SK-N-SH (cell line): ENCODE measurements around the gene ABCC3. TPM values are rescaled to one million over a fixed set of nuclear protein-coding genes. Genes with fewer than 3 reads are reported as not detected.

ENCODE experiments used
- CTCF ChIA-PET: fragments of 300-600, 350-600 bp; formaldehyde crosslinking; extraction: SDS; loops from one replicate; lab custom pipeline; 2021; lab: Yijun Ruan, JAX
- POLR2A ChIA-PET: fragments of 350-600 bp; sonication (Branson Sonifier 250); formaldehyde crosslinking; extraction: SDS; loops from one replicate; lab custom pipeline; 2020; ENCODE audit warnings: antibody characterized with exemption, inconsistent platforms; lab: Yijun Ruan, JAX
- DNase-seq: peaks from one replicate; pipeline ENCODE4 v3.0.0; 2012
- H2AFZ ChIP-seq: fragments of 200-600 bp; sonication (generic); 2 replicates; pipeline ENCODE4 v1.8.1; 2016; ENCODE audit warnings: antibody characterized with exemption, mild to moderate bottlenecking, low read depth
- H3F3A ChIP-seq: fragments of 200-600 bp; sonication (generic); replicated peaks from 2 replicates; pipeline ENCODE3; 2016; ENCODE audit warnings: antibody characterized with exemption, mild to moderate bottlenecking; ENCODE audit not compliant: insufficient read depth
- H3K27ac ChIP-seq, 2 experiments: fragments of 200-500 bp in 1 of 2; fragments of 200-600 bp in 1 of 2; sonication (Bioruptor generic) in 1 of 2; sonication (generic), shearing (Covaris generic) in 1 of 2; 2 replicates each; pipeline versions ENCODE4 v1.5.1 to v1.6.1; 2014 to 2016; ENCODE audit warnings: low read depth in 2 of 2, inconsistent platforms in 1 of 2, low read length in 1 of 2, mild to moderate bottlenecking in 1 of 2, mixed read lengths in 1 of 2
- H3K27me3 ChIP-seq: fragments of 200-600 bp; sonication (generic), shearing (Covaris generic); 2 replicates; pipeline ENCODE4 v1.6.1; 2016; ENCODE audit warnings: mixed run types; ENCODE audit not compliant: insufficient read depth
- H3K36me3 ChIP-seq, 2 experiments: fragments of 200-500 bp in 1 of 2; fragments of 200-600 bp in 1 of 2; sonication (Bioruptor generic) in 1 of 2; sonication (generic) in 1 of 2; replicated peaks in 1 of 2; 2 replicates each; pipeline versions ENCODE3 to v1.5.1; 2014 to 2016; ENCODE audit warnings: low read length in 1 of 2, mild to moderate bottlenecking in 1 of 2; ENCODE audit not compliant: insufficient read depth in 2 of 2, control insufficient read depth in 1 of 2
- H3K4me1 ChIP-seq, 2 experiments: fragments of 200-500 bp in 1 of 2; fragments of 200-600 bp in 1 of 2; sonication (Bioruptor generic) in 1 of 2; sonication (generic), shearing (Covaris generic) in 1 of 2; 2 replicates each; pipeline versions ENCODE4 v1.5.1 to v1.6.1; 2014 to 2016; ENCODE audit warnings: low read depth in 1 of 2, low read length in 1 of 2, mixed run types in 1 of 2; ENCODE audit not compliant: insufficient read depth in 2 of 2, control insufficient read depth in 1 of 2
- H3K4me2 ChIP-seq: fragments of 200-600 bp; sonication (generic), shearing (Covaris generic); 2 replicates; pipeline ENCODE4 v1.6.1; 2017; ENCODE audit warnings: mixed run types
- H3K4me3 ChIP-seq, 2 experiments: fragments of 200-500 bp in 1 of 2; fragments of 200-600 bp in 1 of 2; sonication (Bioruptor generic) in 1 of 2; sonication (generic), shearing (Covaris generic) in 1 of 2; 2 replicates each; pipeline versions ENCODE4 v1.5.1 to v1.8.1; 2014 to 2016; ENCODE audit warnings: low read depth in 2 of 2, inconsistent platforms in 1 of 2, low read length in 1 of 2, mild to moderate bottlenecking in 1 of 2, mixed read lengths in 1 of 2, moderate library complexity in 1 of 2
- H3K79me2 ChIP-seq: fragments of 200-600 bp; sonication (generic); 2 replicates; pipeline ENCODE4 v1.8.1; 2017; ENCODE audit warnings: mild to moderate bottlenecking; ENCODE audit not compliant: insufficient read depth
- H3K9ac ChIP-seq: fragments of 200-600 bp; sonication (generic); 2 replicates; pipeline ENCODE4 v1.6.1; 2017; ENCODE audit warnings: mixed run types
- H3K9me2 ChIP-seq: fragments of 200-600 bp; sonication (generic); 2 replicates; pipeline ENCODE4 v1.6.1; 2017; ENCODE audit warnings: mixed run types
- H3K9me3 ChIP-seq: fragments of 200-600 bp; sonication (generic); 2 replicates; pipeline ENCODE4 v1.6.1; 2017; ENCODE audit warnings: mixed run types, mild to moderate bottlenecking, moderate library complexity
- H4K20me1 ChIP-seq: fragments of 200-600 bp; sonication (generic); 2 replicates; pipeline ENCODE4 v1.6.1; 2017; ENCODE audit warnings: mild to moderate bottlenecking, mixed run types; ENCODE audit not compliant: insufficient read depth
- CHD2 ChIP-seq: fragments of 150-350 bp; IDR thresholded peaks from 2 replicates; pipeline ENCODE4 v1.6.1; 2018; ENCODE audit warnings: low read length; ENCODE audit not compliant: partially characterized antibody
- EZH2phosphoT487 ChIP-seq: fragments of 200-600 bp; sonication (generic); IDR thresholded peaks from 2 replicates; pipeline ENCODE4 v1.6.1; 2017; ENCODE audit warnings: low read depth, mixed run types, mild to moderate bottlenecking, antibody characterized with exemption, moderate library complexity, borderline replicate concordance
- FOXM1 ChIP-seq: IDR thresholded peaks from 2 replicates; pipeline ENCODE4 v1.4.0; 2012; ENCODE audit warnings: low read depth, mild to moderate bottlenecking
- GATA2 ChIP-seq: sonication (generic); formaldehyde crosslinking; IDR thresholded peaks from 2 replicates; pipeline ENCODE4 v1.5.0; 2020; ENCODE audit warnings: mild to moderate bottlenecking, missing genetic modification reagents
- JUND ChIP-seq: IDR thresholded peaks from 2 replicates; pipeline ENCODE4 v1.4.0; 2012
- SIN3A ChIP-seq: IDR thresholded peaks from 2 replicates; pipeline ENCODE4 v1.6.1; 2012; ENCODE audit warnings: low read depth, mild to moderate bottlenecking, low read length, moderate library complexity, borderline replicate concordance
- TEAD4 ChIP-seq: IDR thresholded peaks from 2 replicates; pipeline ENCODE4 v1.4.0; 2012; ENCODE audit warnings: mild to moderate bottlenecking, borderline replicate concordance; ENCODE audit not compliant: insufficient read depth
- WGBS: methylation state at CpG from one replicate; pipeline ENCODE4 v1.1.6; 2017; ENCODE audit warnings: low lambda C conversion rate; 5-methylcytosine and 5-hydroxymethylcytosine counted together
- polyA plus RNA-seq, 3 experiments: library from polyadenylated mRNA; depleted of rRNA; stranded (reverse); fragments of >200 nt; gene quantifications; 2 replicates each; pipeline ENCODE4 v1.2.3, GENCODE V29; 2012
- TF ChIP-seq, protein P1 (sequence below): IDR thresholded peaks from 2 replicates; pipeline ENCODE4 v1.6.1; 2012; ENCODE audit warnings: mild to moderate bottlenecking, low read depth, low read length, moderate library complexity
- TF ChIP-seq, protein P2 (sequence below): IDR thresholded peaks from 2 replicates; pipeline ENCODE4 v1.4.0; 2012; ENCODE audit warnings: low read depth, borderline replicate concordance
- TF ChIP-seq, protein P3 (sequence below): fragments of 150-350 bp; IDR thresholded peaks from 2 replicates; pipeline ENCODE4 v1.6.1; 2016; ENCODE audit warnings: mild to moderate bottlenecking, low read depth, low read length
- TF ChIP-seq, protein P4 (sequence below): IDR thresholded peaks from 2 replicates; pipeline ENCODE4 v1.4.0; 2012; ENCODE audit warnings: low read depth, borderline replicate concordance

ABCC3 gene
- polyA plus RNA-seq, 1 of the 3 experiments (the other 2 are of a cell fraction) = 185 TPM

DNA sequence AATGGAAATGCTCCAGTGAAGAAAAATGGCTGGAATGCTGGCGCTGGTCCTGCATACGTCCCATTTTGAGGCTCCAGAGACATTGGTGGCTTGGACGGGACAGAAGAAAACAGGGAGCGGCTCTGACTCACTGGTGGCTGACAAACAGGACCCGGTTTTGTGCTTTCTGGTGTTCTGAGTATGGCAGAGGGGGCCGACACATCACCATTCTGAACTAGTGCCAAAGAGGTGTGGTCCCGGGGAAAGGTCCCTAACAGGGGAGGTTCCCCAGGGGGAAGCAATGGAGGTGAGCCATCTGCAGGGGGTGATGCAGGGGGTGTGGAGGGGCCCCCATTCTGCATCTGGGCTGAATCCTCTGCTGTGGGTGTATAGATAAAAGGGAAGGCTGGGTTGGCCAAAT is 64.7 kb downstream of the ABCC3 start:
- Histone ChIP-seq H3K9me2 (no peaks in the 10 kb centered on the region), H3K4me2 (no peak overlapping the region), H3K36me3 (peaks cover 73 to 77% of the 10 kb centered on the region in 2 experiments), H3K27ac (no peak overlapping the region), H4K20me1 (peaks cover 40% of the 10 kb centered on the region), H3F3A (peaks cover 41% of the 10 kb centered on the region), H3K9ac (no peak overlapping the region), H3K9me3 (no peaks in the 10 kb centered on the region), H3K79me2 (peaks cover 53% of the 10 kb centered on the region), H3K4me1 (peaks cover 3 to 9% of the 10 kb centered on the region in 2 experiments), H3K27me3 (no peaks in the 10 kb centered on the region), H3K4me3 (no peak overlapping the region), H2AFZ (no peak overlapping the region)
- DNase-seq = no peak
- ChIA-PET CTCF (interaction anchor here (7.5 to 21.2 kb wide), 4 partner anchors 16 to 152 kb away, joined by 69 to 799 read pairs (median 232); partner anchors contain the start of genes ABCC3 and SPATA20), POLR2A (no interaction called here)
- WGBS = 73% methylated on average over 7 of the region's 7 CpGs
- TF ChIP-seq CHD2 (no peak), GATA2 (CRISPR knock-in tag) (no peak), TEAD4 (no peak)
- TF ChIP-seq, protein P1, sequence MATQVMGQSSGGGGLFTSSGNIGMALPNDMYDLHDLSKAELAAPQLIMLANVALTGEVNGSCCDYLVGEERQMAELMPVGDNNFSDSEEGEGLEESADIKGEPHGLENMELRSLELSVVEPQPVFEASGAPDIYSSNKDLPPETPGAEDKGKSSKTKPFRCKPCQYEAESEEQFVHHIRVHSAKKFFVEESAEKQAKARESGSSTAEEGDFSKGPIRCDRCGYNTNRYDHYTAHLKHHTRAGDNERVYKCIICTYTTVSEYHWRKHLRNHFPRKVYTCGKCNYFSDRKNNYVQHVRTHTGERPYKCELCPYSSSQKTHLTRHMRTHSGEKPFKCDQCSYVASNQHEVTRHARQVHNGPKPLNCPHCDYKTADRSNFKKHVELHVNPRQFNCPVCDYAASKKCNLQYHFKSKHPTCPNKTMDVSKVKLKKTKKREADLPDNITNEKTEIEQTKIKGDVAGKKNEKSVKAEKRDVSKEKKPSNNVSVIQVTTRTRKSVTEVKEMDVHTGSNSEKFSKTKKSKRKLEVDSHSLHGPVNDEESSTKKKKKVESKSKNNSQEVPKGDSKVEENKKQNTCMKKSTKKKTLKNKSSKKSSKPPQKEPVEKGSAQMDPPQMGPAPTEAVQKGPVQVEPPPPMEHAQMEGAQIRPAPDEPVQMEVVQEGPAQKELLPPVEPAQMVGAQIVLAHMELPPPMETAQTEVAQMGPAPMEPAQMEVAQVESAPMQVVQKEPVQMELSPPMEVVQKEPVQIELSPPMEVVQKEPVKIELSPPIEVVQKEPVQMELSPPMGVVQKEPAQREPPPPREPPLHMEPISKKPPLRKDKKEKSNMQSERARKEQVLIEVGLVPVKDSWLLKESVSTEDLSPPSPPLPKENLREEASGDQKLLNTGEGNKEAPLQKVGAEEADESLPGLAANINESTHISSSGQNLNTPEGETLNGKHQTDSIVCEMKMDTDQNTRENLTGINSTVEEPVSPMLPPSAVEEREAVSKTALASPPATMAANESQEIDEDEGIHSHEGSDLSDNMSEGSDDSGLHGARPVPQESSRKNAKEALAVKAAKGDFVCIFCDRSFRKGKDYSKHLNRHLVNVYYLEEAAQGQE = no peak
- TF ChIP-seq, protein P2, sequence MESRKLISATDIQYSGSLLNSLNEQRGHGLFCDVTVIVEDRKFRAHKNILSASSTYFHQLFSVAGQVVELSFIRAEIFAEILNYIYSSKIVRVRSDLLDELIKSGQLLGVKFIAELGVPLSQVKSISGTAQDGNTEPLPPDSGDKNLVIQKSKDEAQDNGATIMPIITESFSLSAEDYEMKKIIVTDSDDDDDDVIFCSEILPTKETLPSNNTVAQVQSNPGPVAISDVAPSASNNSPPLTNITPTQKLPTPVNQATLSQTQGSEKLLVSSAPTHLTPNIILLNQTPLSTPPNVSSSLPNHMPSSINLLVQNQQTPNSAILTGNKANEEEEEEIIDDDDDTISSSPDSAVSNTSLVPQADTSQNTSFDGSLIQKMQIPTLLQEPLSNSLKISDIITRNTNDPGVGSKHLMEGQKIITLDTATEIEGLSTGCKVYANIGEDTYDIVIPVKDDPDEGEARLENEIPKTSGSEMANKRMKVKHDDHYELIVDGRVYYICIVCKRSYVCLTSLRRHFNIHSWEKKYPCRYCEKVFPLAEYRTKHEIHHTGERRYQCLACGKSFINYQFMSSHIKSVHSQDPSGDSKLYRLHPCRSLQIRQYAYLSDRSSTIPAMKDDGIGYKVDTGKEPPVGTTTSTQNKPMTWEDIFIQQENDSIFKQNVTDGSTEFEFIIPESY = no peak

DNA sequence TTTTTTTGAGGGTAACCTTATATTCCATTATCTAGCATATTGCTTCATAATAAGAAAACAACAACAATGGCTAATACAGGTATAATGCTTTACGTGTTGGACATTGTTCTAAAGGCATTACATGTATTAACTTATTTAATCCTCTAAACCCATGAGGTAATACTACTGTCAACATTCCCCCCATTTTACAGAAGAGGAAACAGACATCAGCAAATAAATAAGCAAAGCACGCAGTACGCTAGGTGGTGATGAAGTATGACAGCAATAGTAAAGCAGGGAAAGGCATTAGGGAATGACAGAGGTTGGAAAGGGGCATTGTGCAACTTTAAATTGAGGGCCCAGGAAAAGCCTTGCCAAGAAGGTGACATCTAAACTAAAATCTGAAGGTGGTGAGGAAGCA is 68.5 kb downstream of the ABCC3 start:
- H3K4me1 ChIP-seq = peaks cover 0 to 3% of the 10 kb centered on the region in 2 experiments; a peak in 3 of 4 replicates
- no peak for DNase-seq
- H3K9ac ChIP-seq = no peak overlapping the region
- no peak overlapping the region for H3K27ac ChIP-seq
- H4K20me1 ChIP-seq = peaks cover 38% of the 10 kb centered on the region
- POLR2A ChIA-PET = interaction anchor here (0.7 to 1.1 kb wide), 2 partner anchors 9 to 16 kb away, joined by 3 read pairs; partner anchors contain the start of gene LUC7L3
- no peaks in the 10 kb centered on the region for H3K27me3 ChIP-seq
- WGBS = 87% methylated on average over 3 of the region's 3 CpGs
- H3K4me2 ChIP-seq = no peak overlapping the region
- CTCF ChIA-PET = interaction anchor here (2.3 to 9.5 kb wide), 6 partner anchors 11 to 154 kb away, joined by 8 to 108 read pairs (median 44); partner anchors contain the start of genes LUC7L3 and SPATA20
- H3K4me3 ChIP-seq = no peak overlapping the region
- H3K9me3 ChIP-seq = no peaks in the 10 kb centered on the region
- peaks cover 15% of the 10 kb centered on the region for H3F3A ChIP-seq
- H2AFZ ChIP-seq = no peak overlapping the region
- peaks cover 40 to 57% of the 10 kb centered on the region in 2 experiments for H3K36me3 ChIP-seq
- H3K9me2 ChIP-seq = no peaks in the 10 kb centered on the region
- H3K79me2 ChIP-seq = peaks cover 87% of the 10 kb centered on the region
- TF ChIP-seq JUND = no peak
- TF ChIP-seq, protein P3, sequence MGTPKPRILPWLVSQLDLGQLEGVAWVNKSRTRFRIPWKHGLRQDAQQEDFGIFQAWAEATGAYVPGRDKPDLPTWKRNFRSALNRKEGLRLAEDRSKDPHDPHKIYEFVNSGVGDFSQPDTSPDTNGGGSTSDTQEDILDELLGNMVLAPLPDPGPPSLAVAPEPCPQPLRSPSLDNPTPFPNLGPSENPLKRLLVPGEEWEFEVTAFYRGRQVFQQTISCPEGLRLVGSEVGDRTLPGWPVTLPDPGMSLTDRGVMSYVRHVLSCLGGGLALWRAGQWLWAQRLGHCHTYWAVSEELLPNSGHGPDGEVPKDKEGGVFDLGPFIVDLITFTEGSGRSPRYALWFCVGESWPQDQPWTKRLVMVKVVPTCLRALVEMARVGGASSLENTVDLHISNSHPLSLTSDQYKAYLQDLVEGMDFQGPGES = no peak
- TF ChIP-seq SIN3A = no peak
- no peak for TF ChIP-seq EZH2phosphoT487
- no peak for TF ChIP-seq FOXM1
- TF ChIP-seq, protein P4, sequence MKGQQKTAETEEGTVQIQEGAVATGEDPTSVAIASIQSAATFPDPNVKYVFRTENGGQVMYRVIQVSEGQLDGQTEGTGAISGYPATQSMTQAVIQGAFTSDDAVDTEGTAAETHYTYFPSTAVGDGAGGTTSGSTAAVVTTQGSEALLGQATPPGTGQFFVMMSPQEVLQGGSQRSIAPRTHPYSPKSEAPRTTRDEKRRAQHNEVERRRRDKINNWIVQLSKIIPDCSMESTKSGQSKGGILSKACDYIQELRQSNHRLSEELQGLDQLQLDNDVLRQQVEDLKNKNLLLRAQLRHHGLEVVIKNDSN = no peak
